ENCODE measurements around the gene SKAP1.
"Not testable (repeated sequence)": the region's sequence is repeated elsewhere in the genome, so short reads cannot be mapped to it uniquely, and the experiment has no call there.

SKAP1 gene

DNA sequence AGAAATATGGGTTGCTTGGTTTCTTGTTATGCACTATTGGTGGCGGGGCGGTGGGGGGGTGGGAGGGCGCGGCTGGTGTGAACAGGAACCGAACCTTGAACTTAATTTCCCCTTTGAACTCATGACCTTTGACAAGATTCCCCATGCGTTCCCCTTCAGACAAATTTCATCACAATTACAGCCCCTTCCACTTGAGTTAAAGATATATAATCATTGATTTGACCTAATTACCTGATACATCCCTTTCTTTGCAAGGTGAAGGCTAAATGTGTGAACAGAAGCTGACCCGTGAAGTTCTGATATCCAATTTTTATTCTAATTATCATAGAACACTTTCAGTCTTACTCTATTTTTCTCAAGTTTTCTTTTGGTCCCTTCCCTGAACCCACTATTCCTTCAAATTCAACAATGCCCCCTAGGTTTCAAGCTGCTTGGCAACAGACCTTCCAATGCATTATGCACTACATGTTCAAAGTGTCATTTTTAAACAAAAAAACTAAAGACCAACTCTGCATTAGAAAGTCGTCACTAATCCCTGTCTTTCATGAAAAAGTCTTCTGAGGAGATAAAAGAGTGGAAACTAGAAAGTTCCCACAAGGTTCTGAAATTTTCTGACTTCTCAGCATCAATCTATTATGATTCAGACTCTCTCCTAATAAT is 116.8 kb downstream of the SKAP1 start:
- no peak for DNase-seq

DNA sequence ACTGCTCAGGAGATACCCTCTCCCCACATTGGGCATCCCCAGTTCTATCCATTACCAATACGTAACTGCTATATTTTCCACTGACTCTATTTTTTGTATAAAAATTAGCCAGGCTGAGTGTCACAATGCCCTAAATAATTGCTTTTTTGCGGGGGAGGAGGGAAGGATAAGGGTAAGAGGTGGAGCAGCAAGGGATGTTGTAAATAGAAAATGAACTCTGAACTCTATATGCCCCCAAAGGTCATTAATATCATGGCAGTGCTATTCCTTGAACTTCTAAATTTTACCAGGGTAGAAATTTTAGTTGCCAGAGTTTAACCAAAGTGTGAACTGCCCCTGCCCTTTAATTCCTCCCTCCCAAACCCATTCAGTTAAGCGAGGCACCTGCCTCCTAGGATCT is 118.7 kb downstream of the SKAP1 start:
- DNase-seq = no peak

DNA sequence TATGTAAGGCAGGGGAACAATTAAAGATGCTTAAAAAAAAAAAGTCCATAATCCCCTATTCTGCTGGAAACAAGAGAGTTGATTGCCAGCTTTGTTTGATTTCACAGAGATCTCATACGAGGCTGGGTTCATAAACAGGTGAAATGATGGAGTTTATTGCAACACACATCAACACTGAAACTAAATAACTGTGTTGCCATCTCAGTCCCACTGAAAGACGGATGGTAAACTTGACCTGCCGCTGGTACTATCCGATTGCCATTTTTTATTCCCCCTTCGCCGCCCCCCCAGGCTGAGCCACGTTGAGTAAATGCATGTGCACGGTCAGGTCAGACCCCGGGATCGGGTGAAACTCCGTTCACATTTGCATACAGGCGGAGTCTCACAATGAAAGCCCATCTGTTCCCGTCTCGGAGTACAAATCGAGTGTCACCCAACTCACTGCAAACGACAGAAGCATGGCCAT is 119.2 kb downstream of the SKAP1 start:
- peak; percentile 95 for DNase-seq

DNA sequence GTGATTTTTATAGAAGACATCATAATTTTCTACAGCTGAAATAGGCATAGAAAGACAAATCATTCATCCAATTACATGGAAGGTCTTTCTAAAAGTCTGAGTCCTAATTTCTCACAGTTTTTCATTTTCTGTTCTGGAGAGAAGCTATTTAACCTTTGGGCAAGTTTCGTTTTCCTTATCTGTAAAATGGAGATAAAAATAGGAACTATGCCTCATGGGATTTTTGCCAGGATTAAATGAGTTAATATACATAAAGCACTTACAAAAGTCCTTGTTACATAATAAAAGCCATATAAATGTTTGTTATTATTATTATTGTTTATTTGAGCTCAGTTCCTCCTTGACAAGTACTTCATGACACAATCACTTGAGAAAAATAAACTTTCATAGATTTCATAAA is 121.4 kb downstream of the SKAP1 start:
- DNase-seq = no peak

DNA sequence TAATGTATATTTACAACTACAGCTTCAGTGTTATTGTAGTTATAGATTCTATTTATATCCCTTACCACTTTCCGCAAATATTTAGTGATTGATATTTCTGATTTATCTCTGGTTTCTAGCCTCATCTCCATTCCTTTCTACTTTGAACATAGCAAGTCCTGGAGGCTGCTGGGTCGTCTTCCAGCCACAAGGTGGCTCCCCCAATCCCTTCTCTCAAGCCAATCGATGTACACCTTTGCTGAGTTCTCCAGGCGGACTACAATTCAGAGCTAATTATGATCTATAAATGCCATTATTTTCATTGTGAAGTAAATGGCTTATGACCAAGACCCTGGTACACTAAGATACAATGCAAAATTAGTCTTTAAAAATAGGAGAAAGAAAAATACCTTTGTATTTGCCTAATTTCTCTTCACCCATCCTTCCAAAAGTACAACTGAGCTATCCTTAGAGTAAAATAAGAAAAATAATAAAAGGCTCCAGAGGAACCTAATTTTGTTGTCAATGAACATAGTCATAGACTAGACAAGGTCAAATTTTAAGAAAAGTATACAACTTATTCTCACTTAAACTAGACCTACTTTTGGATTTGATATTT is 122.1 kb downstream of the SKAP1 start:
- no peak for DNase-seq

DNA sequence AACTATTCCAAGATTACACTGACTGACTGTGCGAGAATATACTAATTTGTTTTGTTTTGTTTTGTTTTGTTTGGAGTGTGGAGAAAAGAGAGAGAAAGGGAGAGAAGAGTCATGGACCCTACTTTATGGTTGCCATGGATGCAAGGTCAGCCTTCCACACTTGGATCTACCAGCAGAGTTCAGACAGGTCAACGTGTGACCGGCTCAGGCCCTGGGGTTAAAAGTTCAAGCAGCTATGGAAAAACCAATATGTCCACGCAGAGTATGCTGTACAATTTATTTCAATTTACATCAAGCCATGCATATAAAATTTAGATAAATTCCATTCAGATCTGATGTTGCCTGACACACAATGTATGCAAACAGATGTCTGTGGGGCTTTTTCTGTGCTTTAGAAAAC is 122.8 kb downstream of the SKAP1 start:
- no peak for DNase-seq

DNA sequence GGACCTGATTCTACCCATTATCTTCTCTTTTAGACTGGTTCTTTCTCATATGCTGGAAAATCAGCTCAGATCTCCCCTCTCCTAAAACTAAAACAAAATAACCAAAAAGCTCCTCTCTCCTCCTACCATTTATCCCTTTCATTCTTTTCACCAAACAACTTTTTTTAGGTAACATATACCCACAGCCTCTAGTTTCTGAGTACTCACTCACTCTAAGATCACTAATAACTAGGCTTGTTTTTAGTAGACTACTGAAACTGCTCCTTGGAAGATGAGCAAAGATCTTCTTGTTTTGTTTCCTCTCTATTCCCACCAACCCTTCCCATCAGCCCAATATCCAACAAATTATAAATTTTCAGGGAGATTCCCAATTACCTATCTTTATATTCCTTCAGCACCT is 129.0 kb downstream of the SKAP1 start:
- no peak for DNase-seq

DNA sequence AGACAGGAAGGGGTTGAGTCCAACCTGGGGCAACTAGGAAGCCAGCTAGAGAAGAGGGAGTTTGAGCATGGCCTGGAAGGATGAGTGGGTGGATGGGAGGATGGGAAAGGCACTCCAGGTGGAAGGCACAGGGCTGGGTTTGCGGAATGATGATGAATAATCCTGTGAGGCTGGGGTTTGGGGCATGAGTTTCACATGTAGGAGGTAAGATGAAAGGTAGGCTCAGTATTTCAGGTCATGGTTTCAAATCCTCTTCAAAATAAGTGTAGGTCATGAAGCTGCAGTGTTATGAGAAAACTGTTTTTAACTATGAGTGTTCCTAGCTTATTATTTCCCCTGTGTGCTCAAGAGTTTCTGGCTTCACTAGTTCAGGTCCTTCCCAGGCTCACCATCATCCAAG is 130.3 kb downstream of the SKAP1 start:
- DNase-seq = no peak

DNA sequence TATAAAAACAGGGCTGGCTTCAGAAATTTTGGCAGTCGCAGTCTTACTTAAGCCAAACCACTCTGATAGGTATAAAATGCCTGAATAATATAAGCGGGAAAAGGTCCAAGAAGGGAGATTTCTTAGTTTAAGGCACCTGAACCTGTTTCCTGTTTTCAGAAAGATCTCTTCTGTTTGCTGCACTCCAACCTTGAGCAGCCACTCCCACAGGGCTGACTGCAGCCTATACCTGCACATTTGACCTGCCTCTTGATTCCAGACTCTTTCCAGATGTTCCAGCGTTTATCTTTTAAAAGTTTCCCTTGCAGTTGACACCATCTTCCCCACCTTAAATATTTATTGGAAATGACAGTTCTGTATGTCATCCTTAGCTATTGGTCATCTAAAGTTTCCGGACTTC is 132.2 kb downstream of the SKAP1 start:
- no peak for DNase-seq

DNA sequence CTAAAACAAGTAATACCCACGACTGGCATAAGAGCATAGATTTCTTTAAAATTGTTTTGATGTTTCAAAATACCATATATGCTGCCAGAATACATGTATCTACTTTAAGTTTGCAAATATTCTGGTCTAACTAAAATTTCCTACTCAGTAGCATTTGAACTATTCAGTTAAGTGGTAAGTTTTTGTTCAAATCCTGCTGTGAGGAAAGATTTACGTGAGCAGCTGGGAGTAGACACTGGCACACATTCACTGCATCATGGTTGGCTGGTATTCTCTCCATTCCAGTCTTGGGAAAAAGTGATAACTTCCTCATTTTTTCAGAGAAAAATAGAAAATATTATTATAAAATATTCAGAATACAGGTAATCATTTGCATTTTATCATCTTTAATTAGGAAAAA is 133.6 kb downstream of the SKAP1 start:
- DNase-seq = no peak

DNA sequence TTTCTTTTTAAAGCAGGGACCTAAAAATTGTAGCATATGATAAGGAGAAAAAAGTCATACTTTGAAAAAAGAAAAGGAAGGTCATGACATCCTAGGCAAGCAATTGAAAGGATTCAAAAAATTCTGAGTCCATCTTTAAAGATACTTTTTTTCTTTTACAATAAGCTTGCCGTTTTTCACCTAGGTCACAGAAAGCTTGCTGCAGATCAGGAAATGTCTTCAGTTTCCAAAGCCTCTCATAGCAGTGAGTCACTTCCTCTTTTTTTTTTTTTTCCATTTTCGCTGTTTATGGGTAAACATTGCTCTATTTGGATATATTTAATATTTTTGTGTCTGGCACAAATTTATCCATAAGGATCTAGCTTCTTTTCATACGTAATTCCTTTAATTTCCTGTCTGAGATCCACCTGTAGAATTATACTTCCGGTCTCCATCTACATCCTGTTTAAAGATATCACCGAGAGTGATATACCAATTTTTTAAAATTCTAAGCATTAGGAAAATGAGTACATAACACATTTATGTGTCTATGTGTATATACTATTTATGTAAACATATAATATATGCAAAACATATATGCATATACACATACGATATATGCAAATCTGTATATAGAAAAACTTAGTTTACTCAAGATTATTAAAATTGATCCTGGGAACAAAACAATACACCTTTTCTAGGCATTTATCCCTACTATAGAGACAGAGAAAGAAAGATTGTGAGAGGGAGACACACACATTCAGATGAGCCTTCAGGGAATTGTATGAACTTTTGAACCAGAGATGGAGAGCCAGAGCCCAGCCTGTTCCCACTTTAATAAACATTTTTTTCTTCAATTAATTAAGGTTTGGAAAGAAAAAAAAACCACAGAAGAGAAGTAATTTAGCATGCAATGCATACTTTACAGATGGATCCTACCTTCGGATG is 134.4 kb downstream of the SKAP1 start:
- no peak for DNase-seq

DNA sequence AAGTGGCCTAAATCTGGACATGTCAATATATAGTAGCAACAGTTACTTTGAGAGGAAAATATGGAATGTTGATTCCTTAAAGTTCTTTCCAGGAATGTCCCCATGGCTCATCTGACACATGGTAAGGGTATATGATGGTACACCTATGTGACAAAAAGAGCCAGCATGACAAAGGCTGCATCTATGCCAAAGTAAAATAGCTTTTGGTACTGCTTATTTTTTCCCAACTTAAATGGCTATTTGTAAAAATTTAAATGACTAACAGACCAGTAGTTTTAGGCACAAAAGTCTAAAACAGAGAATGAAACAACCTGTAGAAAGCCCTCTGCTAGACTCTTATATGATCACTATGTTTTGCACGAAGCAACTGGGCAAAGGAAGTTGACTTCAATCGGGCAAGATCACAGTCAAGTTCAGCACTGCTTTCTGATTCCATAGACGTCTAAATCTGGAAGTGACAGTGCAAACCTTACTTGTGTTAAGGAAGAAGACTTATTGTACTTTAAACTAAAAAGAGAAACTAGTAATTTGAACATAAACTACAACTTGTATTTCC is 135.1 kb downstream of the SKAP1 start:
- DNase-seq = no peak

DNA sequence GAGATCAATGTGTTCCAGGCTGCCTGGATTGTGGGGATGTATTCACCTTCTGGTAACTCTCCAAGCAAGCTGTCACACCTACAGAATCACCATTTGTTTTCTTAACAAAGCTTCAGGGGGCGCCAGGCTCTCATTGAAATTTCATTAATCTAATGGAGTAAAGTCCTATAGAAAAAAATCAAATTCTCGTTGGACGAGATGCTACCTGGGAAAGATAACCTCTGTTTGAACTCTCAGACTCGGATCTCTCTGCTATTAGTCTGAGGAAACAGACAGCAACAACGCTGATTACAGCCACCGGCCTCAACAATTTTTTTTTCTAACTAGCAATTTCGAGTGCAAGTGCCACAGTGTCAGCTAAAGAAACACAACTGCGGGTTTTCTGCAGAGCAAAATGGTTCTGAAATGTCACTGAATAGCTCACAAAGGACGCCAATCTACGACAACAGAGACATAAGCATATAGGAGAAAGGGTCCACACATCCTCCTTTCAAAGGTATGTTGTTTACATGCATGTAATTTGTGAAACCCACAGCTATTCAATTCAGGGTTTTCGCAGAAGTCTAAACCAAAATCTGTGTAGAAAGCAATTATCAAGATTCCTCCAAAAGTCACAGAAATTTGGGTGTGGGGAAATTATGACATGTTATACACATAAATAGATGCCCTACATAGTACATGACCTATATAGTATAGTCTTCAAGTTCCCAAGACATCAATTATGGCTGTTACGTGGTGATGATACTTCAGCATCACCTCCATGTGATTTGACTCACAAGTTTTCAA is 135.8 kb downstream of the SKAP1 start:
- DNase-seq = peak; percentile 40

DNA sequence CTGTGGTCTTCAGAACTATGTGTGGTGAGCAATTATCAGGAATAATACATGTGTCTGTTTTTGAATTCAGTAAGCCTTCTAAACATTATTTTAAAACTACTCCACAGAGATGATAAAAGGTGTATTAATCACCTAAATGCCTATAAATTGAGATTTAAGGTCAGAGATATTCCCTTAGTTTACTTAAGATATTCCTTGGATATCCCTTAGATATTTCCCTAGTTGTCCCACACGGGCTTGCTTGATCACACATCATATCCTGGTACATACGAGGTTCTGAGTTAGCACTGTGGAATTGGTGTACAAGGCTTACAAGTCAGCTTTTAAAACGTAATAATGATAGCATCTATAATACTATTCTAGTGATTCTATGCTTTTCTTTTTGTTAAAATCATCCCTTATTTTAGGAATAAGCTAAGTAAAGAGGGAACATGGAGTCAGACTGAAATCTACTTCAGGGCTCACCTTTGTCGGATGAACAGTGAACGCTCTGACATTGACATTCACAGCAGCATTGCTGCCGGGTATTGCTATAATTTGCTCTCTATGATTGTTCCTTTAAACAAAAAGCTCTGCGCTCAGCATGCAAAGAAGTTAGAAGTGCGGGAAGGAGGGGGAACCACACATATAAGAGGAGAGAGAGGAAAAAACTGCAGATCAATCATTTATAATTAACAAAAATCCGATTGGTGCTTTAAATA is 136.5 kb downstream of the SKAP1 start:
- no peak for DNase-seq

DNA sequence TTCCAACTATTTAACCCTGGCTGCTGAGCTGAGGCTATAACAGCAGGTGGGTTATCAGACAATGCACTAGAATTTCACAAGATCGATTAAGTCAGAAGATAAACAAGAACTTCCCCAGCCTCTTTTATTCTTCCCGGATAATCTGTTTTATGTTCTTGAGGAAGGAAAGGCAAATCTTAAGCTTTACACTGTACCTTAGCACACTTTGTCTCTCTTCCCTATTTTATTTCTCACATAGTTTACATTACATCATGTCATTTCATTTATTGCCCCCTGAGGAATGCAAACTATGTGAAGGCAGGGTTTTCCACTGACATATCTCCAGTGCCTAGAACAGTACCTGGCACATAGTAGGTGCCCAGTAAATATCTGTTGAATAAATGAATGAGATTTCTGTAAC is 139.6 kb downstream of the SKAP1 start:
- no peak for DNase-seq

DNA sequence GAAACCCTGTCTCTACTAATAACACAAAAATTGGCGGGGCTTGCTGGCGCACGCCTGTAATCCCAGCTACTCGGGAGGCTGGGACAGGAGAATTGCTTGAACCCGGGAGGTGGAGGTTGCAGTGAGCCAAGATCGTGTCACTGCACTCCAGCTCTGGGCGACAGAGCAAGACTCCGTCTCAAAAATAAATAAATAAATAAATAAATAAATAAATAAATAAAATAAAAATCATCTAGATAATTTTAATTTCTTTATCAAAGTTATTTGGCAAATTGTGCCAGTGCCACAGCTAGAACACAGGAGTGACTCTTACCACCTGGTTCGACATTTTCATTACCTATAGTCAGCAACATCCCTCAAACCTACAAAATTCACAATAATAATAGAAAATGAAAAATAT is 143.1 kb downstream of the SKAP1 start:
- not testable (repeated sequence) for DNase-seq

DNA sequence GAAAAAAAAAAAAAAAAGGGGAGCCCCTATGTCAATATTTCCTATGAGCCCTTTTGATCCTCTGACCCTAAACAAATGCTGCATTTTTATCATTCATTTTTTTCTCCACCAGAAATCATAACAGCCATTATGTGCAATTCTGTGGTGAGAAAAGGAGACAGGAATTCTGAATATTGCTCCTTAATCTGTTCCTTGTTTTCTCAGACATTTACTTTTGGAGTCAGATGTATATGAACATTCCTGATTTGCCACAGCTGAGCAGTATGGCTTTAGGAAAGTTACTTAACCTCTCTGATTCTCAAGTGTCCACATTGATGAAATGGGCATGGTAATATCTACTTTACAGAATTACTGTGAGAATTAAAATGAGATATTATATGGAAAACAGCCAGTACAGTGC is 144.4 kb downstream of the SKAP1 start:
- DNase-seq = no peak

DNA sequence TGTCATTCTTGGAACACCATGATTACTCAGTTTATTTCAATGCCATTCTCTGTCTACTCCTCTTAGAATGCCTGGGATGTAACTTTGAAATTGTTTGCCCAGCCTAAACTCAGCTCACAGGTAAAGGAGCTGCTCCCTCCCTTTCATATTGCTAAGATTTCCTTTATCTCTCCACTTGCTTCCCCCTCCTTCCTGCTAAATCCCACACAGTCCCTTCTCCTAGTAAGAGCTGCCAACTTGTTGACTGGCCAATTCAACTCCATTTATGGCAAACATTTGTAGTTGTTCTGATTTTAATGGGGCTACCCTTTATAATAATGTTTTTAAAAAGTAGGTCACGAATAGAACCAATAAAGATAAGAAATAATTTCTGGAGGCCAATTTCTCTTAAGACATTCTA is 146.1 kb downstream of the SKAP1 start:
- no peak for DNase-seq

DNA sequence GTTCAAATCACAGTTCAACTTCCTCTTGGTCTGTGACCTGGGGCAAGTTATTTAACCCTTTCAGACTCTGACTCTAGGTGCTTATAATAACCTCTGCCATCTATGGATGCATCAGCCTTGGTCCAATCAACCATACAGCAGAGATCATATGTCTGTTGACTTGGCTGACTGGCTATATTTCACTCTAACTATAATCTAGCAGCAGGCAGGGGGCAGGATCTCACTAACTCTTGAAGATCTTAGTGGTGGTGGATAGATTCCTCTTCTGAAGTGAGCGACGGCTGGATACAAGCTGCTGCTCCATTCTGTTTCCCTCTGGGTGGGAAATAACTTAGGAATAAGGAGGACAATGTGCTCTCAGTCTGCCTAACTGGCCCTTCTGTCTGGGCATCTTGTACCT is 146.6 kb downstream of the SKAP1 start:
- DNase-seq = no peak

DNA sequence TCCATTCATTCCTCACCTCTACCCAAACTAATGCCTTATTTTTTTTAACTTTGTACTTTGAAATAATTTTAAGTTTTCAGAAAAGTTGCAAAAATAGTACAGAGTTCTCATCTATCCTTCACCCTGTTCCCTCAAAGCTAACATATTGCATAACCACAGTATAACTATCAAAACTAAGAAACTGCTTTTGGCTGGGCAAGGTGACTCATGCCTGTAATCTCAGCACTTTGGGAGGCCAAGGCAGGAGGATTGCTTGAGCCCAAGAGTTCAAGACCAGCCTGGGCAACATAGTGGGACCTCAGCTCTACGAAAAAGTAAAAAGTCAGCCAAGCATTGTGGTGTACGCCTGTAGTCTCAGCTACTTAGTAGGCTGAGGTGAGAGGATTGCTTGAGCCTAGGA is 147.7 kb downstream of the SKAP1 start:
- DNase-seq = no peak

DNA sequence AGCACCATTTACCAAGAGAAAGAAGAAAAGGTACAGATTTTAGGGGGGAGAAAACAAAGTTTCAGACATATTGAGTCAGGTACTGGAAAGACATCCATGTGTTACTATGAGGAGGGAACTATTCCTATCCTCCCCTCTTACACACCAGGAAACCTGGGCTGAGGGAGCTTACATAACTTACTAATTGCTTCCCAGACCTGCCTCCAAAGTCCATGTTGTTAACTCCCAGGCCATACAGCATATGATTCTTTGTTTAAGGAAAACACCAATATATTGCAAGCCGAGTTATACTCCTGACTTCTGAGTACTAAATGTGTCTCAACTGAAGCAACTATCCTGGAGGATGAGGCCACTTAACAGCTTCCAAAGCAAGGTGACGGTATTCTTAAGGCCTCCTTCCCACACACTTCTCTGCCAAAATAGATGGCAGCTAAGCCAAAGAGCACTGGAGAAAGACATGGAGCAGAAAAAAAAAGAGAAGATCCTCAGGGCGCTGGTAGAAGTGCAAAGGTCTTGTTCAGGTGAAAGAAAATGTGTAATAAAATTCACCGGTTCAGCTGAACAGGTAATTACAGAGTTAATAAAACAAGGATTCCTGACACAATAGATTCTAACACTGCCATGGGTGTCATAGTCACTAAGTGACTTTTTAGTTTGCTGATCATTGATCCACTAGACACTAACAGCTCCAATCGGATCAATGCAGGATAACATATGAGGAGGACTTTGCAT is 151.1 kb downstream of the SKAP1 start:
- DNase-seq = no peak

All from NCI-H2081 treated with DMSO at 0.1 percent for 48 hours (cell line).